SK-N-MC (cell line): Measurements from ENCODE around the gene EIF4B.

Experiments used
- EZH2 ChIP-seq: fragments of 200-600 bp; sonication (generic); IDR thresholded peaks from one replicate; pipeline ENCODE4 v1.6.1; 2017; ENCODE audit warnings: antibody characterized with exemption
- FOXP2 ChIP-seq: optimal IDR thresholded peaks from 2 replicates; pipeline ENCODE3; 2011; ENCODE audit warnings: mild to moderate bottlenecking, moderate library complexity; ENCODE audit not compliant: insufficient read depth; ENCODE audit errors: extremely low read length, control extremely low read depth
- POLR2AphosphoS5 ChIP-seq: IDR thresholded peaks from 2 replicates; pipeline ENCODE4 v1.6.1; 2012; ENCODE audit warnings: mild to moderate bottlenecking, low read depth, low read length, borderline replicate concordance

GRCh38 chr12:52975204-52975603, 31.1 kb upstream of the EIF4B start:
- TF ChIP-seq POLR2AphosphoS5 (no peak), EZH2 (no peak), FOXP2 (no peak)
